ENCODE results near the gene ZNF804B.

DNA sequence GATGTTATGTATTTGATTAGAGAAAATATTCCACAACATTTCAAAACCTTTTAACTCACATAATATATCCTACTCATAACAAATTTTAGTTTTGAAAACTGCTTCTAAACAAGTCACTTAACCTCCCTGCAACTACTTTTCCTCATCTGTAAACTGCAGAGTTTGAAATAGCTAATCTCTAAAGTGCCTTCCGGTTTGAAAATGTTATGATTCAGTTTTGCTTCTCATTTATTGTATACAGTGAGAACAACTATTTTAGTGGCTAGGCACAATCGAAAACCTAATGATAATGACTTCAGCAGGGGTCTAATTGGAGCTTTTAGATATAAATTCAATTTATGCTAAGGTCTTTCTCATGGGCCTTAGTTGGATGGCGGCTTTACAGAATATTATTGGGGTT, 66.7 kb downstream of the ZNF804B start:
- TF ChIP-seq, protein P1, sequence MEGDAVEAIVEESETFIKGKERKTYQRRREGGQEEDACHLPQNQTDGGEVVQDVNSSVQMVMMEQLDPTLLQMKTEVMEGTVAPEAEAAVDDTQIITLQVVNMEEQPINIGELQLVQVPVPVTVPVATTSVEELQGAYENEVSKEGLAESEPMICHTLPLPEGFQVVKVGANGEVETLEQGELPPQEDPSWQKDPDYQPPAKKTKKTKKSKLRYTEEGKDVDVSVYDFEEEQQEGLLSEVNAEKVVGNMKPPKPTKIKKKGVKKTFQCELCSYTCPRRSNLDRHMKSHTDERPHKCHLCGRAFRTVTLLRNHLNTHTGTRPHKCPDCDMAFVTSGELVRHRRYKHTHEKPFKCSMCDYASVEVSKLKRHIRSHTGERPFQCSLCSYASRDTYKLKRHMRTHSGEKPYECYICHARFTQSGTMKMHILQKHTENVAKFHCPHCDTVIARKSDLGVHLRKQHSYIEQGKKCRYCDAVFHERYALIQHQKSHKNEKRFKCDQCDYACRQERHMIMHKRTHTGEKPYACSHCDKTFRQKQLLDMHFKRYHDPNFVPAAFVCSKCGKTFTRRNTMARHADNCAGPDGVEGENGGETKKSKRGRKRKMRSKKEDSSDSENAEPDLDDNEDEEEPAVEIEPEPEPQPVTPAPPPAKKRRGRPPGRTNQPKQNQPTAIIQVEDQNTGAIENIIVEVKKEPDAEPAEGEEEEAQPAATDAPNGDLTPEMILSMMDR (IDR thresholded peaks at IDR 0.05) = no peak
- no peak for TF ChIP-seq EP300 (IDR thresholded peaks at IDR 0.05)
- TF ChIP-seq POLR2AphosphoS5 (IDR thresholded peaks at IDR 0.05) = no peak
